HUDEP-2 (cell line): Measurements from ENCODE around the gene LRRC34.

Experiments used
- DNase-seq, 76 experiments: peaks; one replicate each; lab custom pipeline; 2025; ENCODE audit not compliant: unreplicated experiment in 76 of 76; lab: John Stamatoyannopoulos, UW

The LRRC34 gene

GRCh38 chr3:169815590-169816150, 3.0 kb upstream of the LRRC34 start:
- no peak for DNase-seq

GRCh38 chr3:169813757-169814517, 1.2 kb upstream of the LRRC34 start:
- peak in 31 of 76 experiments; percentile 1 to 44 (median 13) for DNase-seq

GRCh38 chr3:169813278-169813677, 574 bp upstream of the LRRC34 start:
- no peak for DNase-seq

- peak in 41 of 76 experiments; percentile 4 to 57 (median 30) for DNase-seq
These were observed 923 bp downstream of the LRRC34 start for GRCh38 chr3:169811631-169812331.

GRCh38 chr3:169809230-169809795, 3.4 kb downstream of the LRRC34 start:
- no peak for DNase-seq

- no peak for DNase-seq
These were observed 8.0 kb downstream of the LRRC34 start for GRCh38 chr3:169804681-169805080.

GRCh38 chr3:169792359-169792758, 20.3 kb downstream of the LRRC34 start:
- no peak for DNase-seq

GRCh38 chr3:169790687-169791429, 21.8 kb downstream of the LRRC34 start:
- DNase-seq: peak in 2 of 76 experiments; percentile 1 to 8

GRCh38 chr3:169790219-169790618, 22.5 kb downstream of the LRRC34 start:
- DNase-seq: no peak

GRCh38 chr3:169787791-169788190, 24.9 kb downstream of the LRRC34 start:
- DNase-seq: no peak

- no peak for DNase-seq
These were observed 25.6 kb downstream of the LRRC34 start for GRCh38 chr3:169787120-169787519.

- DNase-seq: peak in 61 of 76 experiments; percentile 5 to 92 (median 62)
These were observed 31.4 kb downstream of the LRRC34 start for GRCh38 chr3:169781209-169781855.

GRCh38 chr3:169780742-169781141, 32.0 kb downstream of the LRRC34 start:
- DNase-seq: peak in 19 of 76 experiments; percentile 8 to 66 (median 34)

GRCh38 chr3:169777822-169778221, 34.9 kb downstream of the LRRC34 start:
- DNase-seq: no peak

GRCh38 chr3:169774186-169774585, 38.5 kb downstream of the LRRC34 start:
- DNase-seq: no peak

- DNase-seq: peak in 75 of 76 experiments; percentile 50 to 92 (median 81)
These were observed 39.5 kb downstream of the LRRC34 start, which contains the start of gene MYNN for GRCh38 chr3:169772897-169773816. MYNN (plus strand) TSS chr3:169773396; CDS start chr3:169774296, 900 bp downstream.

- peak in 63 of 76 experiments; percentile 10 to 79 (median 56) for DNase-seq
These were observed 40.3 kb downstream of the LRRC34 start for GRCh38 chr3:169772305-169772896.
